GM12878 (cell line): Measurements from ENCODE around the gene SLC1A7. TPM values are rescaled to one million over a fixed set of nuclear protein-coding genes. Genes with fewer than 3 reads are reported as not detected.

Experiments
- ATAC-seq: fragments of 200-7000 bp; cut with Tn5 transposase; 3 replicates; pipeline ENCODE4 v1.9.1; 2020; ENCODE audit warnings: mild to moderate bottlenecking, moderate library complexity
- BruUV-seq: library from RNA; stranded (reverse); fragments of 400-500 nt; replicated peaks from 2 replicates; lab custom pipeline; 2021; lab: Mats Ljungman, UMichigan
- CTCF ChIA-PET: fragments of 300-600 bp; sonication (Branson Sonifier 250); formaldehyde crosslinking; extraction: SDS; loops from one replicate; lab custom pipeline; 2021; ENCODE audit warnings: inconsistent platforms; lab: Yijun Ruan, JAX
- POLR2A ChIA-PET: fragments of 350-600 bp; formaldehyde crosslinking; extraction: SDS; loops from one replicate; lab custom pipeline; 2021; ENCODE audit warnings: inconsistent platforms; lab: Charles Lee
- RAD21 ChIA-PET: fragments of 300-600 bp; sonication (Branson Sonifier 250); formaldehyde crosslinking; loops from one replicate; lab custom pipeline; 2023; ENCODE audit warnings: antibody characterized with exemption; ENCODE audit not compliant: unreplicated experiment; lab: Charles Lee
- SMC1A ChIA-PET: fragments of 300-600 bp; sonication (Branson Sonifier 250); formaldehyde crosslinking; loops from one replicate; lab custom pipeline; 2023; ENCODE audit not compliant: unreplicated experiment, uncharacterized antibody; lab: Charles Lee
- DNase-seq: peaks from one replicate; pipeline ENCODE4 v3.0.0-alpha.2; 2011; ENCODE audit warnings: low read depth, low spot score
- FAIRE-seq: peaks from 3 replicates; lab custom pipeline; 2011; peaks lifted over from hg19 to GRCh38; lab: Jason Lieb, UNC
- H2AFZ ChIP-seq: 2 replicates; pipeline ENCODE4 v1.6.0; 2011; ENCODE audit warnings: low read depth, low read length, control low read depth; ENCODE audit not compliant: control insufficient read depth
- H3K27ac ChIP-seq: 2 replicates; pipeline ENCODE4 v1.5.1; 2011; ENCODE audit warnings: control low read depth; ENCODE audit not compliant: control insufficient read depth, insufficient read depth
- H3K27me3 ChIP-seq, 2 experiments: replicated peaks in 1 of 2; 2 replicates each; pipeline versions ENCODE4 v1.6.0 to v1.6.1; 2011; ENCODE audit warnings: low read length in 1 of 2; ENCODE audit not compliant: control insufficient read depth in 2 of 2, insufficient read depth in 2 of 2
- H3K36me3 ChIP-seq, 2 experiments: 2 replicates each; pipeline ENCODE4 v1.5.1; 2011; ENCODE audit warnings: low read length in 1 of 2; ENCODE audit not compliant: control insufficient read depth in 2 of 2, insufficient read depth in 2 of 2
- H3K4me1 ChIP-seq: 2 replicates; pipeline ENCODE4 v1.6.1; 2011; ENCODE audit warnings: mild to moderate bottlenecking, low read length, moderate library complexity, mixed read lengths; ENCODE audit not compliant: control insufficient read depth, insufficient read depth
- H3K4me2 ChIP-seq: 2 replicates; pipeline ENCODE4 v1.6.0; 2011; ENCODE audit warnings: control low read depth; ENCODE audit not compliant: control insufficient read depth, insufficient read depth
- H3K4me3 ChIP-seq: fragments of 200-600 bp; sonication (generic); 2 replicates; pipeline ENCODE4 v1.5.1; 2016
- H3K79me2 ChIP-seq: 2 replicates; pipeline ENCODE4 v1.6.0; 2011; ENCODE audit warnings: low read length; ENCODE audit not compliant: control insufficient read depth, insufficient read depth
- H3K9ac ChIP-seq: 2 replicates; pipeline ENCODE4 v1.8.0; 2011; ENCODE audit warnings: low read length, control low read depth, mixed read lengths; ENCODE audit not compliant: control insufficient read depth, insufficient read depth
- H3K9me3 ChIP-seq: replicated peaks from 3 replicates; pipeline ENCODE4 v1.5.1; 2011; ENCODE audit warnings: mild to moderate bottlenecking, low read length; ENCODE audit not compliant: control insufficient read depth, insufficient read depth
- H4K20me1 ChIP-seq: 2 replicates; pipeline ENCODE4 v1.6.0; 2011; ENCODE audit not compliant: control insufficient read depth, insufficient read depth
- JUNB ChIP-seq: IDR thresholded peaks from 2 replicates; pipeline ENCODE4 v1.6.1; 2016; ENCODE audit warnings: antibody characterized with exemption, mild to moderate bottlenecking
- MEF2B ChIP-seq: fragments of 450-650 bp; IDR thresholded peaks from 2 replicates; pipeline ENCODE4 v1.6.1; 2018; ENCODE audit warnings: mild to moderate bottlenecking, moderate library complexity; ENCODE audit not compliant: partially characterized antibody, poor library complexity, severe bottlenecking
- MTA3 ChIP-seq: IDR thresholded peaks from 2 replicates; pipeline ENCODE4 v1.6.1; 2012; ENCODE audit warnings: low read length, inconsistent platforms, borderline replicate concordance
- POLR2A ChIP-seq: IDR thresholded peaks from 2 replicates; pipeline ENCODE4 v1.6.1; 2011; ENCODE audit warnings: low read depth, mild to moderate bottlenecking, low read length
- TCF7 ChIP-seq: IDR thresholded peaks from 2 replicates; pipeline ENCODE4 v1.6.1; 2014; ENCODE audit warnings: antibody characterized with exemption, borderline replicate concordance
- ZNF24 ChIP-seq: fragments of 450-650 bp; IDR thresholded peaks from 2 replicates; pipeline ENCODE4 v1.6.1; 2017; ENCODE audit warnings: antibody characterized with exemption, mild to moderate bottlenecking
- WGBS: methylation state at CpG from one replicate; pipeline ENCODE4 v1.1.6; 2016; ENCODE audit warnings: low lambda C conversion rate; ENCODE audit not compliant: insufficient replicate concordance, insufficient coverage; ENCODE audit errors: missing lambda C conversion rate; 5-methylcytosine and 5-hydroxymethylcytosine counted together
- in situ Hi-C: fragments of 300-500 bp; cut with MboI; formaldehyde crosslinking; loops from 9 replicates; pipeline ENCODE4 v1.14.3; 2018; ENCODE audit warnings: mixed read lengths
- intact Hi-C: fragments of 100-400 bp; cut with micrococcal nuclease; formaldehyde crosslinking; loops from one replicate; pipeline ENCODE4 v1.14.2; 2022; ENCODE audit not compliant: unreplicated experiment
- polyA plus RNA-seq, 11 experiments: library from polyadenylated mRNA; depleted of rRNA in 4 of 11; unstranded in 6 of 11; stranded (reverse) in 5 of 11; fragments of >200 nt; fragmentation: Nextera tagmentation in 4 of 11; fragmentation: Illumina TruSeq in 1 of 11; extraction: Ambion mirVana in 4 of 11; extraction: Trizol in 1 of 11; gene quantifications; 1 replicate in 1 of 11; 2 replicates in 10 of 11; pipeline versions ENCODE4 v1.2.1 to v1.2.3, GENCODE V29; 2011 to 2016; ENCODE audit warnings: inconsistent platforms in 2 of 11, missing spikeins in 2 of 11, low read depth in 1 of 11
- total RNA-seq, 4 experiments: library from RNA; depleted of rRNA in 3 of 4; stranded (reverse); fragments of >200 nt in 3 of 4; fragmentation: Illumina TruSeq in 1 of 4; extraction: Trizol in 1 of 4; gene quantifications; 2 replicates each; pipeline versions ENCODE4 v1.2.1 to v1.2.3, GENCODE V29; 2013 to 2021
- TF ChIP-seq, protein P1 (sequence below), 3 experiments: IDR thresholded peaks in 2 of 3; conservative IDR thresholded peaks in 1 of 3; 2 replicates each; pipeline ENCODE4 v1.5.1; 2011; ENCODE audit warnings: low read depth in 3 of 3, low read length in 3 of 3, mild to moderate bottlenecking in 3 of 3, control low read depth in 2 of 3, moderate library complexity in 2 of 3, inconsistent platforms in 1 of 3, mixed read lengths in 1 of 3; ENCODE audit not compliant: control insufficient read depth in 2 of 3, insufficient read depth in 1 of 3; ENCODE audit errors: extremely low read depth in 1 of 3
- TF ChIP-seq, protein P2 (sequence below): IDR thresholded peaks from 2 replicates; pipeline ENCODE4 v1.6.1; 2011; ENCODE audit warnings: low read depth, low read length, improper control_type of control experiment, borderline replicate concordance
- TF ChIP-seq, protein P3 (sequence below): fragments of 450-650 bp; IDR thresholded peaks from 2 replicates; pipeline ENCODE4 v1.6.1; 2017; ENCODE audit warnings: borderline replicate concordance
- TF ChIP-seq, protein P4 (sequence below): fragments of 450-650 bp; IDR thresholded peaks from 2 replicates; pipeline ENCODE4 v1.6.1; 2016; ENCODE audit warnings: mild to moderate bottlenecking, moderate library complexity, borderline replicate concordance
- TF ChIP-seq, protein P5 (sequence below): IDR thresholded peaks from 2 replicates; pipeline ENCODE4 v1.6.1; 2011; ENCODE audit warnings: low read depth, mild to moderate bottlenecking, low read length, moderate library complexity, borderline replicate concordance; ENCODE audit errors: extremely low read depth

The SLC1A7 gene
- total and polyA plus RNA-seq, 10 of the 15 experiments (the other 5 are each of a cell fraction or from before 2014, with no cell fraction given): not detected

DNA sequence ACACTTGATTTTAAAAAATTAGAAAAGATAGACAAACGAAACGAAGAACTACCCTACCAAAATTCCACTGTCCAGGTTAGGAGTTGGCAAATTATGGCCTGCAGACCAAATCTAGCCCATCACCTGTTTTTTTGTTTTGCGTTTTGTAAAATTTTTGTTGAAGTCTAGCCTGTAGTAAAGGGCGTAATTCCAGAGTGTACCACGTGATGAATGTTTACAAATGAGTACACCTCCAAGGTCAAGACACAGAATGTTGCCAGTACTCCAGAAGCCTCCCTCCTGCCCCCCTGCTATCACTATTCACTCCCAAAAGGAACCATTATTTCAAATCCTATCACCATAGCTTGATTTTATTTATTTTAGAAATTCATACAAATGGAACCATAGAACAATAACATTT lies 97.5 kb downstream of the SLC1A7 start:
- H3K9me3 ChIP-seq: no peaks in the 10 kb centered on the region
- no peak for FAIRE-seq
- H3K4me1 ChIP-seq: no peaks in the 10 kb centered on the region
- BruUV-seq: no TSS peak
- WGBS: 85% methylated on average over 5 of the region's 5 CpGs
- no peak overlapping the region for H3K9ac ChIP-seq
- H3K27me3 ChIP-seq: no peaks in the 10 kb centered on the region
- POLR2A ChIA-PET: interaction anchor here (0.5 kb wide), 1 partner anchor 177 kb away, joined by 3 read pairs; no protein-coding TSS in a partner anchor
- no peaks in the 10 kb centered on the region for H4K20me1 ChIP-seq
- SMC1A ChIA-PET: no interaction called here
- CTCF ChIA-PET: interaction anchor here (1.5 kb wide), 1 partner anchor 9 kb away, joined by 3 read pairs; no protein-coding TSS in a partner anchor
- no peaks in the 10 kb centered on the region for H3K79me2 ChIP-seq
- no peak overlapping the region for H3K4me2 ChIP-seq
- ATAC-seq: no peak
- in situ Hi-C loops: no loop called here
- no peak overlapping the region for H3K4me3 ChIP-seq
- no peak overlapping the region for H2AFZ ChIP-seq
- no peak for TF ChIP-seq JUNB
- TF ChIP-seq, protein P1, sequence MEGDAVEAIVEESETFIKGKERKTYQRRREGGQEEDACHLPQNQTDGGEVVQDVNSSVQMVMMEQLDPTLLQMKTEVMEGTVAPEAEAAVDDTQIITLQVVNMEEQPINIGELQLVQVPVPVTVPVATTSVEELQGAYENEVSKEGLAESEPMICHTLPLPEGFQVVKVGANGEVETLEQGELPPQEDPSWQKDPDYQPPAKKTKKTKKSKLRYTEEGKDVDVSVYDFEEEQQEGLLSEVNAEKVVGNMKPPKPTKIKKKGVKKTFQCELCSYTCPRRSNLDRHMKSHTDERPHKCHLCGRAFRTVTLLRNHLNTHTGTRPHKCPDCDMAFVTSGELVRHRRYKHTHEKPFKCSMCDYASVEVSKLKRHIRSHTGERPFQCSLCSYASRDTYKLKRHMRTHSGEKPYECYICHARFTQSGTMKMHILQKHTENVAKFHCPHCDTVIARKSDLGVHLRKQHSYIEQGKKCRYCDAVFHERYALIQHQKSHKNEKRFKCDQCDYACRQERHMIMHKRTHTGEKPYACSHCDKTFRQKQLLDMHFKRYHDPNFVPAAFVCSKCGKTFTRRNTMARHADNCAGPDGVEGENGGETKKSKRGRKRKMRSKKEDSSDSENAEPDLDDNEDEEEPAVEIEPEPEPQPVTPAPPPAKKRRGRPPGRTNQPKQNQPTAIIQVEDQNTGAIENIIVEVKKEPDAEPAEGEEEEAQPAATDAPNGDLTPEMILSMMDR (IDR thresholded peaks at IDR 0.05 in 2 of 3, conservative IDR thresholded peaks at IDR 0.05 in 1 of 3; ENCODE audit: control insufficient read depth in 2 of 3, extremely low read depth in 1 of 3, insufficient read depth in 1 of 3, low read depth in 3 of 3, low read length in 3 of 3): no peak
- TF ChIP-seq, protein P2, sequence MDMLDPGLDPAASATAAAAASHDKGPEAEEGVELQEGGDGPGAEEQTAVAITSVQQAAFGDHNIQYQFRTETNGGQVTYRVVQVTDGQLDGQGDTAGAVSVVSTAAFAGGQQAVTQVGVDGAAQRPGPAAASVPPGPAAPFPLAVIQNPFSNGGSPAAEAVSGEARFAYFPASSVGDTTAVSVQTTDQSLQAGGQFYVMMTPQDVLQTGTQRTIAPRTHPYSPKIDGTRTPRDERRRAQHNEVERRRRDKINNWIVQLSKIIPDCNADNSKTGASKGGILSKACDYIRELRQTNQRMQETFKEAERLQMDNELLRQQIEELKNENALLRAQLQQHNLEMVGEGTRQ: no peak
- TF ChIP-seq MTA3: no peak
- no peak for TF ChIP-seq TCF7
- TF ChIP-seq, protein P3, sequence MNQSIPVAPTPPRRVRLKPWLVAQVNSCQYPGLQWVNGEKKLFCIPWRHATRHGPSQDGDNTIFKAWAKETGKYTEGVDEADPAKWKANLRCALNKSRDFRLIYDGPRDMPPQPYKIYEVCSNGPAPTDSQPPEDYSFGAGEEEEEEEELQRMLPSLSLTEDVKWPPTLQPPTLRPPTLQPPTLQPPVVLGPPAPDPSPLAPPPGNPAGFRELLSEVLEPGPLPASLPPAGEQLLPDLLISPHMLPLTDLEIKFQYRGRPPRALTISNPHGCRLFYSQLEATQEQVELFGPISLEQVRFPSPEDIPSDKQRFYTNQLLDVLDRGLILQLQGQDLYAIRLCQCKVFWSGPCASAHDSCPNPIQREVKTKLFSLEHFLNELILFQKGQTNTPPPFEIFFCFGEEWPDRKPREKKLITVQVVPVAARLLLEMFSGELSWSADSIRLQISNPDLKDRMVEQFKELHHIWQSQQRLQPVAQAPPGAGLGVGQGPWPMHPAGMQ: no peak
- TF ChIP-seq POLR2A: no peak
- TF ChIP-seq ZNF24: no peak
- TF ChIP-seq, protein P4, sequence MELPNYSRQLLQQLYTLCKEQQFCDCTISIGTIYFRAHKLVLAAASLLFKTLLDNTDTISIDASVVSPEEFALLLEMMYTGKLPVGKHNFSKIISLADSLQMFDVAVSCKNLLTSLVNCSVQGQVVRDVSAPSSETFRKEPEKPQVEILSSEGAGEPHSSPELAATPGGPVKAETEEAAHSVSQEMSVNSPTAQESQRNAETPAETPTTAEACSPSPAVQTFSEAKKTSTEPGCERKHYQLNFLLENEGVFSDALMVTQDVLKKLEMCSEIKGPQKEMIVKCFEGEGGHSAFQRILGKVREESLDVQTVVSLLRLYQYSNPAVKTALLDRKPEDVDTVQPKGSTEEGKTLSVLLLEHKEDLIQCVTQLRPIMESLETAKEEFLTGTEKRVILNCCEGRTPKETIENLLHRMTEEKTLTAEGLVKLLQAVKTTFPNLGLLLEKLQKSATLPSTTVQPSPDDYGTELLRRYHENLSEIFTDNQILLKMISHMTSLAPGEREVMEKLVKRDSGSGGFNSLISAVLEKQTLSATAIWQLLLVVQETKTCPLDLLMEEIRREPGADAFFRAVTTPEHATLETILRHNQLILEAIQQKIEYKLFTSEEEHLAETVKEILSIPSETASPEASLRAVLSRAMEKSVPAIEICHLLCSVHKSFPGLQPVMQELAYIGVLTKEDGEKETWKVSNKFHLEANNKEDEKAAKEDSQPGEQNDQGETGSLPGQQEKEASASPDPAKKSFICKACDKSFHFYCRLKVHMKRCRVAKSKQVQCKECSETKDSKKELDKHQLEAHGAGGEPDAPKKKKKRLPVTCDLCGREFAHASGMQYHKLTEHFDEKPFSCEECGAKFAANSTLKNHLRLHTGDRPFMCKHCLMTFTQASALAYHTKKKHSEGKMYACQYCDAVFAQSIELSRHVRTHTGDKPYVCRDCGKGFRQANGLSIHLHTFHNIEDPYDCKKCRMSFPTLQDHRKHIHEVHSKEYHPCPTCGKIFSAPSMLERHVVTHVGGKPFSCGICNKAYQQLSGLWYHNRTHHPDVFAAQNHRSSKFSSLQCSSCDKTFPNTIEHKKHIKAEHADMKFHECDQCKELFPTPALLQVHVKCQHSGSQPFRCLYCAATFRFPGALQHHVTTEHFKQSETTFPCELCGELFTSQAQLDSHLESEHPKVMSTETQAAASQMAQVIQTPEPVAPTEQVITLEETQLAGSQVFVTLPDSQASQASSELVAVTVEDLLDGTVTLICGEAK: no peak
- TF ChIP-seq MEF2B: no peak
- TF ChIP-seq, protein P5, sequence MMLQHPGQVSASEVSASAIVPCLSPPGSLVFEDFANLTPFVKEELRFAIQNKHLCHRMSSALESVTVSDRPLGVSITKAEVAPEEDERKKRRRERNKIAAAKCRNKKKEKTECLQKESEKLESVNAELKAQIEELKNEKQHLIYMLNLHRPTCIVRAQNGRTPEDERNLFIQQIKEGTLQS: no peak
- TF ChIP-seq, all 136 proteins: peak for 0
- no peak for DNase-seq
- RAD21 ChIA-PET: no interaction called here
- Histone ChIP-seq H3K36me3 (peaks cover 2 to 6% of the 10 kb centered on the region in 2 experiments), H3K27ac (no peak overlapping the region)
- intact Hi-C loops: no loop called here
